OCI-LY7 (cell line): ENCODE results near the gene PARP16.

ENCODE experiments used
- CTCF ChIP-seq: fragments of 200-600 bp; sonication (generic); conservative IDR thresholded peaks from 2 replicates; pipeline ENCODE4 v1.5.1; 2014; ENCODE audit warnings: mild to moderate bottlenecking, antibody characterized with exemption, low read length, moderate library complexity, mixed read lengths
- EZH2phosphoT487 ChIP-seq: fragments of 200-600 bp; sonication (generic); IDR thresholded peaks from 2 replicates; pipeline ENCODE4 v1.6.1; 2018; ENCODE audit warnings: low read depth, borderline replicate concordance, mild to moderate bottlenecking, mixed run types, antibody characterized with exemption, low read length, moderate library complexity, mixed read lengths

GRCh38 chr15:65307978-65308377 lies 21.3 kb upstream of the PARP16 start:
- TF ChIP-seq EZH2phosphoT487 (no peak), CTCF (no peak)
